MM.1S (cell line): ENCODE results near the gene RAB11FIP2.

Experiments used
- DNase-seq: peaks from one replicate; pipeline ENCODE4 v3.0.0-alpha.2; 2015
- H2AFZ ChIP-seq: fragments of 300-600 bp; sonication (generic); 2 replicates; pipeline ENCODE4 v1.6.0; 2016; ENCODE audit warnings: antibody characterized with exemption, low read length
- H3F3A ChIP-seq: fragments of 300-600 bp; sonication (generic); 2 replicates; pipeline ENCODE4 v1.6.1; 2016; ENCODE audit warnings: mild to moderate bottlenecking, antibody characterized with exemption, low read length, moderate library complexity, mixed read lengths; ENCODE audit not compliant: insufficient read depth
- H3K27ac ChIP-seq: fragments of 300-600 bp; sonication (generic); 2 replicates; pipeline ENCODE4 v1.5.1; 2016; ENCODE audit warnings: mild to moderate bottlenecking, low read length
- H3K27me3 ChIP-seq: fragments of 300-600 bp; sonication (generic); replicated peaks from 2 replicates; pipeline ENCODE4 v1.6.0; 2016; ENCODE audit warnings: low read length; ENCODE audit not compliant: insufficient read depth
- H3K36me3 ChIP-seq: fragments of 300-600 bp; sonication (generic); replicated peaks from 2 replicates; pipeline ENCODE4 v1.6.1; 2016; ENCODE audit warnings: mild to moderate bottlenecking, low read length, mixed read lengths; ENCODE audit not compliant: insufficient read depth
- H3K4me1 ChIP-seq: fragments of 300-600 bp; sonication (generic); 2 replicates; pipeline ENCODE4 v1.6.1; 2016; ENCODE audit warnings: low read length, mixed read lengths
- H3K4me2 ChIP-seq: fragments of 300-600 bp; sonication (generic); 2 replicates; pipeline ENCODE4 v1.6.0; 2016; ENCODE audit warnings: low read depth, low read length
- H3K4me3 ChIP-seq: fragments of 300-600 bp; sonication (generic); 2 replicates; pipeline ENCODE4 v1.5.1; 2016; ENCODE audit warnings: low read length, mixed read lengths
- H3K79me2 ChIP-seq: fragments of 300-600 bp; sonication (generic); 2 replicates; pipeline ENCODE4 v1.6.1; 2016; ENCODE audit warnings: mixed run types, low read length, mixed read lengths
- H3K9ac ChIP-seq: fragments of 300-600 bp; sonication (generic); 2 replicates; pipeline ENCODE4 v1.6.1; 2016; ENCODE audit warnings: low read length, mixed read lengths
- H3K9me2 ChIP-seq: fragments of 300-600 bp; sonication (generic); replicated peaks from 2 replicates; pipeline ENCODE4 v1.6.1; 2016; ENCODE audit warnings: mild to moderate bottlenecking, low read length, mixed read lengths; ENCODE audit not compliant: insufficient read depth
- H3K9me3 ChIP-seq: fragments of 300-600 bp; sonication (generic); replicated peaks from 2 replicates; pipeline ENCODE4 v1.6.1; 2016; ENCODE audit warnings: mild to moderate bottlenecking, low read length, mixed read lengths; ENCODE audit not compliant: insufficient read depth
- H4K20me1 ChIP-seq: fragments of 300-600 bp; sonication (generic); 2 replicates; pipeline ENCODE4 v1.6.1; 2016; ENCODE audit warnings: mild to moderate bottlenecking, low read length, moderate library complexity, mixed read lengths; ENCODE audit not compliant: insufficient read depth
- EZH2 ChIP-seq: fragments of 300-600 bp; sonication (generic); optimal IDR thresholded peaks from 2 replicates; pipeline ENCODE3; 2017; ENCODE audit warnings: low read depth, mild to moderate bottlenecking, antibody characterized with exemption, low read length, mixed read lengths
- EZH2phosphoT487 ChIP-seq: fragments of 300-600 bp; sonication (generic); IDR thresholded peaks from 2 replicates; pipeline ENCODE4 v1.6.1; 2018; ENCODE audit warnings: antibody characterized with exemption, low read length
- TF ChIP-seq, protein P1 (sequence below): fragments of 300-600 bp; sonication (generic); IDR thresholded peaks from 2 replicates; pipeline ENCODE4 v1.5.1; 2016; ENCODE audit warnings: antibody characterized with exemption, low read length, mixed read lengths

RAB11FIP2 gene

DNA sequence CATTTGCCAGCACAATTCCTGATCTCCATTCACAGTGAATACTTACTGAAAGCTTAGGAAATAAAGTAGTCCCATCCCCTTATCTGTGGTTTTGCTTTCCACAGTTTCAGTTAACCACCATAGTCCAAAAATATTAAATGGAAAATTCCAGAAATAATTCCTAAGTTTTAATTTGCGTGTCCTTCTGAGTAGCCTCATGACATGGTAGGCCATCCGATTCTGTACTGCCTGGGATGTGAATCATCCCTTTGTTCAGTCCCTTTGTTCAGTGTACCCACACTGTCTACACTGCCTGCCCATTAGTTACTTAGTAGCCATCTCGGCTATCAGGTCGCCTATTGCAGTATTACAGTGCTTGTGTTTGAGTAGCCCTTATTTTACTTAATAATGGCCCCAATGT is 14.2 kb downstream of the RAB11FIP2 start:
- no peak for DNase-seq
- no peaks in the 10 kb centered on the region for H3K9me3 ChIP-seq
- peaks cover 4% of the 10 kb centered on the region; the same call in 1 of the 2 replicates for H3K27me3 ChIP-seq
- no peak overlapping the region for H3K4me3 ChIP-seq
- no peak overlapping the region for H3K4me2 ChIP-seq
- H3K9me2 ChIP-seq: no peaks in the 10 kb centered on the region
- no peak overlapping the region for H3K27ac ChIP-seq
- H4K20me1 ChIP-seq: no peaks in the 10 kb centered on the region
- H3F3A ChIP-seq: peaks cover 16% of the 10 kb centered on the region; the same call in 1 of the 2 replicates
- 0 out of 2 replicates have a peak, but pooled peaks cover 5% of the 10 kb centered on the region for H3K36me3 ChIP-seq
- peaks cover 23% of the 10 kb centered on the region for H3K4me1 ChIP-seq
- no peak overlapping the region for H3K9ac ChIP-seq
- TF ChIP-seq EZH2 (no peak), EZH2phosphoT487 (no peak)
- TF ChIP-seq, protein P1, sequence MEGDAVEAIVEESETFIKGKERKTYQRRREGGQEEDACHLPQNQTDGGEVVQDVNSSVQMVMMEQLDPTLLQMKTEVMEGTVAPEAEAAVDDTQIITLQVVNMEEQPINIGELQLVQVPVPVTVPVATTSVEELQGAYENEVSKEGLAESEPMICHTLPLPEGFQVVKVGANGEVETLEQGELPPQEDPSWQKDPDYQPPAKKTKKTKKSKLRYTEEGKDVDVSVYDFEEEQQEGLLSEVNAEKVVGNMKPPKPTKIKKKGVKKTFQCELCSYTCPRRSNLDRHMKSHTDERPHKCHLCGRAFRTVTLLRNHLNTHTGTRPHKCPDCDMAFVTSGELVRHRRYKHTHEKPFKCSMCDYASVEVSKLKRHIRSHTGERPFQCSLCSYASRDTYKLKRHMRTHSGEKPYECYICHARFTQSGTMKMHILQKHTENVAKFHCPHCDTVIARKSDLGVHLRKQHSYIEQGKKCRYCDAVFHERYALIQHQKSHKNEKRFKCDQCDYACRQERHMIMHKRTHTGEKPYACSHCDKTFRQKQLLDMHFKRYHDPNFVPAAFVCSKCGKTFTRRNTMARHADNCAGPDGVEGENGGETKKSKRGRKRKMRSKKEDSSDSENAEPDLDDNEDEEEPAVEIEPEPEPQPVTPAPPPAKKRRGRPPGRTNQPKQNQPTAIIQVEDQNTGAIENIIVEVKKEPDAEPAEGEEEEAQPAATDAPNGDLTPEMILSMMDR: no peak
- H3K79me2 ChIP-seq: 0 out of 2 replicates have a peak, but pooled peaks cover 4% of the 10 kb centered on the region
- H2AFZ ChIP-seq: no peak overlapping the region

DNA sequence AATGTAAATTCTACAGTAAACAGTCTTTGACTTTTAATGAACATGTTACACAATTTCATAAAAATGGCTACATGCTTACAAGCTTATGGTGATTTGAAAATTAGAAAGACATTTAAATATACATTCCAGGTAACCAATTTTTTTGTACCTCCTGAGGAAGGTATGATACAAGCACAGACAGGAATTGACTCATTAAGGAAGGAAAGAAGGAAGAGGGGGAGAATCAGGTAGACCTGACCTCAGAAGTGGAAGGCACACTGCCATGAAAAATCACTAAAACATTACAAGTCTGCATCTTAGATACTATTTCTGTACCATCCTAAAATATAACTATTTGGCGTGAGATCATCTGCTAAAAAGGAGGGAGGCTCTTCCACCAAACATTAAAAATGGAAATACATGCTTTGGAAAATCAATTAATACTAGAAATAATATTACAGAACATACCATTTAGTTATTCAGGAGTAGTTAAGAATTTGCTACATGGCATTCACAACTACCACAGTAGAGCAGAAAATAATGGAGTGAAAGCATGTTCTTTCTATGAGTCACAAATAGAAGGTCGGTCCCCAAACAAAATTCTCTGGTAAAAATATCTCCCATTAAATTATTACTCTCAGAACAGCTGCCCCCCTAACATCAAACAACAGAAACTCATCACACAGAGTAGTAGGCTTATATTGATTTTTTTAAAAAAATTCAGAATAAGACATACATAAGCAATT is 15.2 kb downstream of the RAB11FIP2 start:
- 0 out of 2 replicates have a peak, but pooled peaks cover 2% of the 10 kb centered on the region for H3K36me3 ChIP-seq
- H4K20me1 ChIP-seq: no peaks in the 10 kb centered on the region

DNA sequence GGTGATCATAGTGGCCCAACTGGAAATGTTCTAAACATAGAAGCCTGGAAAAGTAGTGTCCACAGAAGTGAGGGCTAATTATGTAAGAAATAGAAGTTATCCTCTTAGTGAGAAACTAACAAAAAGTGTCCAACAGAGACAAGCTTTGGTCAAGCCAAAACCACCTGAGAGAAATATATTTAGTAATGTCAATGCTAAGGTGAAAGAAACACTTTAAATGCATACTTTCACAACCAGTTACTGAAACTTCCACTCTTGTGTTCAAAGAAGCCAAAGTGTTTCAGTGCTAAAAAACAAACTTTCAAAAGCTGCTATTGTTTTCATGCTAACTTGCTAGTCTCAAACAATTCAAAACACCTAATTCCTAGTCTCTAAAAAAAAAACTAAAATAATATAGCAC is 18.1 kb downstream of the RAB11FIP2 start:
- H3K27me3 ChIP-seq: peaks cover 11% of the 10 kb centered on the region; the same call in 1 of the 2 replicates
- no peak overlapping the region for H3K9ac ChIP-seq
- H3F3A ChIP-seq: peaks cover 16% of the 10 kb centered on the region; the same call in 1 of the 2 replicates
- peaks cover 28% of the 10 kb centered on the region for H3K4me1 ChIP-seq
- H3K4me2 ChIP-seq: peak overlapping the region; percentile 41
- H3K27ac ChIP-seq: peak overlapping the region; percentile 2; the same call in 1 of the 2 replicates
- no peaks in the 10 kb centered on the region for H3K9me2 ChIP-seq
- TF ChIP-seq, protein P1: no peak
- TF ChIP-seq EZH2 (no peak), EZH2phosphoT487 (no peak)
- no peak overlapping the region for H2AFZ ChIP-seq
- peak; percentile 75 for DNase-seq
- no peak overlapping the region for H3K4me3 ChIP-seq
- no peaks in the 10 kb centered on the region for H4K20me1 ChIP-seq
- no peaks in the 10 kb centered on the region for H3K9me3 ChIP-seq
- H3K79me2 ChIP-seq: 0 out of 2 replicates have a peak, but pooled peaks cover 7% of the 10 kb centered on the region
- no peaks in the 10 kb centered on the region for H3K36me3 ChIP-seq

More for the DNA sequence above, 15.2 kb downstream of the RAB11FIP2 start:
- peaks cover 11% of the 10 kb centered on the region; the same call in 1 of the 2 replicates for H3K27me3 ChIP-seq
- DNase-seq: no peak
- no peak overlapping the region for H3K4me3 ChIP-seq
- peaks cover 28% of the 10 kb centered on the region for H3K4me1 ChIP-seq
- no peak overlapping the region for H3K27ac ChIP-seq
- H3K9ac ChIP-seq: no peak overlapping the region
- TF ChIP-seq EZH2 (no peak), EZH2phosphoT487 (no peak)
- TF ChIP-seq, protein P1: no peak
- 0 out of 2 replicates have a peak, but pooled peaks cover 7% of the 10 kb centered on the region for H3K79me2 ChIP-seq
- H3F3A ChIP-seq: peaks cover 16% of the 10 kb centered on the region; the same call in 1 of the 2 replicates
- H3K4me2 ChIP-seq: no peak overlapping the region
- no peaks in the 10 kb centered on the region for H3K9me3 ChIP-seq
- no peak overlapping the region for H2AFZ ChIP-seq
- H3K9me2 ChIP-seq: no peaks in the 10 kb centered on the region
